HepG2 (cell line): ENCODE results near the gene MTA1. TPM values are rescaled to one million over a fixed set of nuclear protein-coding genes. Genes with fewer than 3 reads are reported as not detected.

Experiments
- FOXP4 ChIP-seq: sonication (generic); formaldehyde crosslinking; IDR thresholded peaks from 2 replicates; pipeline ENCODE4 v1.4.0; 2020; ENCODE audit warnings: missing genetic modification reagents
- GABPA ChIP-seq, 2 experiments: IDR thresholded peaks; 2 replicates each; pipeline ENCODE4 v1.6.1; 2011 to 2016; ENCODE audit warnings: low read depth in 2 of 2, low read length in 1 of 2, missing biosample characterization in 1 of 2, missing genetic modification characterization in 1 of 2
- GATA4 ChIP-seq: sonication (generic); IDR thresholded peaks from 2 replicates; pipeline ENCODE4 v1.6.1; 2016; ENCODE audit warnings: antibody characterized with exemption, low read depth, borderline replicate concordance
- GMEB2 ChIP-seq: IDR thresholded peaks from 2 replicates; pipeline ENCODE4 v1.6.1; 2016; ENCODE audit warnings: missing biosample characterization, missing genetic modification reagents, low read depth
- HDAC6 ChIP-seq: fragments of 200-600 bp; sonication (generic); IDR thresholded peaks from 2 replicates; pipeline ENCODE4 v1.7.0; 2017; ENCODE audit warnings: mild to moderate bottlenecking, antibody characterized with exemption, low read length, low read depth
- KAT2B ChIP-seq: fragments of 150-350 bp; IDR thresholded peaks from 2 replicates; pipeline ENCODE4 v1.6.1; 2014; ENCODE audit warnings: low read depth, low read length, borderline replicate concordance
- KDM2A ChIP-seq: sonication (generic); formaldehyde crosslinking; IDR thresholded peaks from 2 replicates; pipeline ENCODE4 v1.4.0; 2020; ENCODE audit warnings: low read depth, missing genetic modification reagents, borderline replicate concordance
- MYC ChIP-seq: sonication (generic); formaldehyde crosslinking; IDR thresholded peaks from 2 replicates; pipeline ENCODE4 v1.9.0; 2021; ENCODE audit warnings: missing genetic modification reagents, borderline replicate concordance
- POGZ ChIP-seq: sonication (generic); formaldehyde crosslinking; IDR thresholded peaks from 2 replicates; pipeline ENCODE4 v1.4.0; 2020; ENCODE audit warnings: mild to moderate bottlenecking, missing genetic modification reagents
- POLR2G ChIP-seq: fragments of 200-400 bp; formaldehyde crosslinking; IDR thresholded peaks from 2 replicates; pipeline ENCODE4 v1.6.1; 2018; ENCODE audit warnings: mild to moderate bottlenecking, low read depth, low read length, moderate library complexity
- SIX1 ChIP-seq: sonication (generic); formaldehyde crosslinking; IDR thresholded peaks from 2 replicates; pipeline ENCODE4 v1.4.0; 2020; ENCODE audit warnings: missing genetic modification reagents, borderline replicate concordance
- ZFP36 ChIP-seq: fragments of 150-350 bp; IDR thresholded peaks from 2 replicates; pipeline ENCODE4 v1.6.1; 2018; ENCODE audit warnings: borderline replicate concordance, low read length, low read depth; ENCODE audit not compliant: partially characterized antibody
- ZFP90 ChIP-seq: sonication (generic); formaldehyde crosslinking; IDR thresholded peaks from 2 replicates; pipeline ENCODE4 v1.8.0; 2022; ENCODE audit warnings: missing genetic modification reagents, mild to moderate bottlenecking, inconsistent platforms, borderline replicate concordance
- ZNF510 ChIP-seq: sonication (generic); formaldehyde crosslinking; IDR thresholded peaks from 2 replicates; pipeline ENCODE4 v1.4.0; 2020; ENCODE audit warnings: low read depth, mild to moderate bottlenecking, missing genetic modification reagents
- ZNF639 ChIP-seq: conservative IDR thresholded peaks from 2 replicates; pipeline ENCODE4 v1.6.1; 2018; ENCODE audit warnings: missing genetic modification reagents
- ZNF703 ChIP-seq: sonication (generic); formaldehyde crosslinking; IDR thresholded peaks from 2 replicates; pipeline ENCODE4 v1.5.1; 2020; ENCODE audit warnings: missing genetic modification reagents, mild to moderate bottlenecking, moderate library complexity, borderline replicate concordance
- ZNF788 ChIP-seq: sonication (generic); formaldehyde crosslinking; IDR thresholded peaks from 2 replicates; pipeline ENCODE4 v1.5.0; 2020; ENCODE audit warnings: mild to moderate bottlenecking, missing genetic modification reagents, borderline replicate concordance
- ZSCAN29 ChIP-seq: sonication (generic); formaldehyde crosslinking; conservative IDR thresholded peaks from 2 replicates; pipeline ENCODE4 v1.4.0; 2020; ENCODE audit warnings: mild to moderate bottlenecking, missing genetic modification reagents
- ZSCAN5A ChIP-seq: sonication (generic); formaldehyde crosslinking; IDR thresholded peaks from 2 replicates; pipeline ENCODE4 v1.8.0; 2022; ENCODE audit warnings: mild to moderate bottlenecking, missing genetic modification reagents, borderline replicate concordance
- polyA plus RNA-seq, 8 experiments: library from polyadenylated mRNA; depleted of rRNA in 3 of 8; stranded (reverse) in 7 of 8; unstranded in 1 of 8; fragments of >200 nt; fragmentation: Illumina TruSeq in 4 of 8; extraction: Trizol in 4 of 8; gene quantifications; 2 replicates each; pipeline versions ENCODE4 v1.2.1 to v1.2.3, GENCODE V29; 2011 to 2016; ENCODE audit warnings: low read depth in 4 of 8, missing spikeins in 1 of 8, mixed read lengths in 1 of 8; ENCODE audit not compliant: insufficient read depth in 1 of 8
- total RNA-seq, 5 experiments: library from RNA; depleted of rRNA; stranded (reverse); fragments of >200 nt; fragmentation: Illumina TruSeq; extraction: Trizol; gene quantifications; 2 replicates each; pipeline ENCODE4 v1.2.3, GENCODE V29; 2016; ENCODE audit warnings: low read depth in 1 of 5

Gene MTA1
- total and polyA plus RNA-seq, 2 of the 13 experiments (the other 11 are each of a cell fraction or from before 2014, with no cell fraction given): 35.2 to 85.8 TPM

- peak; percentile 81 for TF ChIP-seq POLR2G
- peak; percentile 56; the same call in 1 of the 2 replicates for TF ChIP-seq MYC
- no peak for TF ChIP-seq GABPA (IDR thresholded peaks at IDR 0.05; ENCODE audit: low read depth, low read length)
- no peak for TF ChIP-seq GABPA (CRISPR knock-in tag; IDR thresholded peaks at IDR 0.05; ENCODE audit: low read depth)
- no peak for TF ChIP-seq ZNF703 (CRISPR knock-in tag)
- TF ChIP-seq ZFP90 (CRISPR knock-in tag): peak; percentile 73; the same call in 1 of the 2 replicates
- 0 out of 2 replicates have a peak, but pooled peaks have one; percentile 44 for TF ChIP-seq ZSCAN29 (CRISPR knock-in tag)
- no peak for TF ChIP-seq HDAC6
- peak; percentile 60; the same call in 1 of the 2 replicates for TF ChIP-seq ZNF788 (CRISPR knock-in tag)
- TF ChIP-seq GMEB2: no peak
- no peak for TF ChIP-seq SIX1 (CRISPR knock-in tag)
- TF ChIP-seq FOXP4 (CRISPR knock-in tag): peak; percentile 29; the same call in 1 of the 2 replicates
- no peak for TF ChIP-seq ZFP36
- TF ChIP-seq KDM2A (CRISPR knock-in tag): peak; percentile 47
- TF ChIP-seq GATA4: peak; percentile 64; the same call in 1 of the 2 replicates
- TF ChIP-seq KAT2B: no peak
- no peak; the same call in 1 of the 2 replicates for TF ChIP-seq ZNF639 (CRISPR knock-in tag)
- no peak for TF ChIP-seq ZNF510
- TF ChIP-seq POGZ (CRISPR knock-in tag): no peak
- no peak for TF ChIP-seq ZSCAN5A (CRISPR knock-in tag)
Observed at GRCh38 chr14:105495990-105496830, 76.6 kb downstream of the MTA1 start (continued).
